IPS-15b (cell line): Measurements from ENCODE around the gene INCA1.
A peak's percentile ranks its signal among the peaks of the same experiment; 100 is the strongest.

Experiments
- H3K27me3 ChIP-seq: one replicate; pipeline ENCODE4 v1.6.1; 2013; ENCODE audit warnings: low read length; ENCODE audit not compliant: control insufficient read depth, insufficient read depth
- H3K36me3 ChIP-seq: one replicate; pipeline ENCODE4 v1.6.1; 2013; ENCODE audit warnings: low read length; ENCODE audit not compliant: control insufficient read depth, insufficient read depth
- H3K4me1 ChIP-seq: one replicate; pipeline ENCODE4 v1.6.1; 2013; ENCODE audit warnings: mild to moderate bottlenecking, low read length; ENCODE audit not compliant: control insufficient read depth, insufficient read depth
- H3K4me3 ChIP-seq: one replicate; pipeline ENCODE4 v1.5.1; 2013; ENCODE audit warnings: low read depth, low read length
- H3K9ac ChIP-seq: one replicate; pipeline ENCODE4 v1.6.1; 2013; ENCODE audit warnings: low read depth, mild to moderate bottlenecking, low read length
- H3K9me3 ChIP-seq: one replicate; pipeline ENCODE4 v1.6.1; 2013; ENCODE audit warnings: mild to moderate bottlenecking, low read length; ENCODE audit not compliant: control insufficient read depth, insufficient read depth

INCA1 gene

DNA sequence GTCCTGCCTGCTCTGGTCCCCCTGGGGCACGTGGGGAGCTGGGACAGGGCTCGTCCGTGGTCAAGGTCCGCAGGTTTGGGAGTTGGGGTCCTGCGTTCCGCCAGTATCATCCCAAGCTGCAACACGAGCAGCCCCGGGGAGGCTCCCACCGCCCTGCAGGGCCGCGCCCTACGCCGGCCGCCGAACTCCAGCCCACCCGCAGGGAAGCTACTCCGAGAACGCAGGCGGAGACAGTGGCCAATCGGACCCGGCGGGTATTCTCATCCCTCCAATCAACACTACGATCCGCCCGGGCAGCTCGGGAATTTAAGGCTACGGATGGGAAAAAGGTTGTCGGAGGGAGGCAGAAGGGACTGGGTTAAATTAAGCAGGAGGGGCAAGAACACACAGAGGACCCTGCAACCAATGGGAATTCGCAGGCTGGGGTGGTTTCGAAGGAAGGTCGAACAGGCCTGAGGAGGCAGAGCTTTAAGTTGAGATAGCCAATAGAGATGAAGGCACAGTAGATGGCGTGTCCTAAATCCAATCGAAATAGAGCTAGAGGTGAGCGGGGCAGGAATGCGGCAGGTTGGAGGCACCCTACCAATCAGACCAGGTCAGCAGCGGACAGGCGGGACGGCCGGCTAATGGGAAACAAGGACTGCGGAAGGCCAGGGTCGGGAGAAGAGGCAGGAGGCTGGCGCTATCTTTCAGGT lies 30.3 kb downstream of the INCA1 start:
- Histone ChIP-seq H3K36me3 (peaks cover 8% of the 10 kb centered on the region), H3K4me3 (peak overlapping the region; percentile 97), H3K9me3 (no peaks in the 10 kb centered on the region), H3K4me1 (peaks cover 8% of the 10 kb centered on the region), H3K9ac (peak overlapping the region; percentile 90), H3K27me3 (no peaks in the 10 kb centered on the region)

DNA sequence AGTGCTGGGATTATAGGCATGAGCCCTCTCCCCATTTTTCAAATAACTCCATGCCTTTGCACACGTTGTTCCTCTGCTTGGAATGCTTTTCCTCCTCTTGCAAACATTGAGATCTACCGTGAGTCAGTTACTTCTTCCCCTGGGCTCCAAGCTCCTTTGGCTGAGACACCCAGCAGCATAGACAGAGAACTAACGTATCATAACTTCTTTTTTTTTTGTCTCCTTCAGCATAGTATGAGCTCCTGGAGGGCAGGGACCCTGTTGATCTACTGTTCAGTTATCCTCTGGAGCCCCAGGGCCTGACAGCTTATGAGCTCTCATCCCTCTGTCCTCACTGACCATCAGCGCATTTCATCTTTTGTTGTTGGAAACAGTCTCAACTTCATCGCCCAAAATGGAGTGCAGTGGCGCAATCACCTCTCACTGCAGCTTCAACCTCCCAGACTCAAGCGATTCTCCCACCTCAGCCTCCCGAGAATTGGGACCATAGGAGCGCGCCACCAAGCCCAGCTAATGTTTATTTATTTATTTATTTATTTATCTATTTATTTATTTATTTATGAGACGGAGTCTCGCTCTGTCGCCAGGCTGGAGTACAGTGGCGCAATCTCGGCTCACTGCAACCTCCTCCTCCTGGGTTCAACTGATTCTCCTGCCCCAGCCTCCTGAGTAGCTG lies 31.9 kb downstream of the INCA1 start:
- Histone ChIP-seq H3K9me3 (no peaks in the 10 kb centered on the region), H3K9ac (no peak overlapping the region), H3K27me3 (no peaks in the 10 kb centered on the region), H3K36me3 (peaks cover 8% of the 10 kb centered on the region), H3K4me3 (no peak overlapping the region), H3K4me1 (peaks cover 10% of the 10 kb centered on the region)

DNA sequence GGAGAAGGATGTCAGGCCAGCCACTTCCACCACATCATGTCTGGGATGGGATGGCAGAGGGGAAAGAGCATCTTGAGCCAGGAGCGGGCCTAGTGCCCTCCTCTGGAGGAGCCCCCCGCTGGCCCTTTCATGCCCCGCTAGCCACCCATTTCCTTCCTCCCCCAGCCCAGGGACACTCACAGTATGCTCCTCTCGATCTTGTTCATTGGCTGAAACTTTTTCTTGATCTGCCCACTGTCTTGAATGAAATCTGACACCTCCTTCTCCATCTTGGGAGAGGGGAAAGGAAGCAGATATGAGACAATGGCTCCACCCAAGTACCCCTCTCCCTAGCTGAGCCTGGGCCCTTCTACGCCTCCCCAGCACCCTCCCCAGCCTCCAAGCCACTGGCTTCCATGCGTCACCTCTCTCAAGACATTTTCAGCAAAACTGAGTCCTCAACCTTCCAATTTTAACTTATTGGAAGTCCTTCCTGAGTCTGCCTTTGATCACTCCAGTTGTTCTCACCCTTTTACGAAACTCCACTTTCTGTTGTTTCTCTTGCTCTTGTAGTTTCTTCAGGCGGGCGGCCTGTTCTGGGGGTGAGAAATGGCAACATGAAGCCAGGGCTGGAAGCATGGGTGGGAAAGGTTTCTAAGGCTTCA lies 36.9 kb downstream of the INCA1 start:
- Histone ChIP-seq H3K9me3 (no peaks in the 10 kb centered on the region), H3K4me1 (peaks cover 7% of the 10 kb centered on the region), H3K36me3 (peaks cover 10% of the 10 kb centered on the region), H3K27me3 (no peaks in the 10 kb centered on the region), H3K4me3 (no peak overlapping the region), H3K9ac (peak overlapping the region; percentile 16)

DNA sequence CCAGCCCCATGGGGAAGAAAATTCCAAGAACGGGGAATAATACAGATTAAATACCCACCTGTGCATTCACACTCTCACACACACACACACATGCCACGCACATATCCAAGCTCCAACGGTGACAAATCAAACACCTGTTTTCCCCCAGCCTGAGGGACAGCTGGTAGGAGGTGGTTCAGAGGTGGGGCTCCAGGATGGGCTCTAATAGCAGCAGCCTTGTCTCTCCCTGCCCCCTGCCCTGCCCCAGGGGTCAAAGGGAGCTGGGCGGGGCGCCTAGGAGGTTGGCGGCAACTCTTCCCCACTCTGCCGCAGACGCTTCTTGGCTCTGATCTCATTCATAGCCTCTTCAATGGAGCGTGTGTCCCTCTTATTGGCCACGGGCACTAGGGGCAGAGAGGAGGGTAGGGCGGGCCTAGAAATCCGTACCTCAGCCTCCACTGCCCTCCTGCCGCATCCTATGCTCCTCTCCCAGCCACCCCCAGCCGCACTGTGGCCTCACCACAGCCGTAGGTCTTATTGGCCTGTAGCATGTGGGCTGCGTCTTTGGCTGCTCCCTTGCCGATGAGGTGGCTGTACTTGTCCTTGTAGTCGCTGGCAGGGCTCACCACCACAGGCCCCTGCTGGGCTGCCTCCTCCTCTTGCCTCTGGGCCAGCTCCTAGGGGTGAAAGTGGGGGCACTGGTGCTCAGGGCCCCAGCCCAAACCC lies 37.9 kb downstream of the INCA1 start:
- Histone ChIP-seq H3K36me3 (peaks cover 10% of the 10 kb centered on the region), H3K4me1 (peaks cover 7% of the 10 kb centered on the region), H3K27me3 (no peaks in the 10 kb centered on the region), H3K9ac (peak overlapping the region; percentile 16), H3K9me3 (no peaks in the 10 kb centered on the region), H3K4me3 (no peak overlapping the region)

DNA sequence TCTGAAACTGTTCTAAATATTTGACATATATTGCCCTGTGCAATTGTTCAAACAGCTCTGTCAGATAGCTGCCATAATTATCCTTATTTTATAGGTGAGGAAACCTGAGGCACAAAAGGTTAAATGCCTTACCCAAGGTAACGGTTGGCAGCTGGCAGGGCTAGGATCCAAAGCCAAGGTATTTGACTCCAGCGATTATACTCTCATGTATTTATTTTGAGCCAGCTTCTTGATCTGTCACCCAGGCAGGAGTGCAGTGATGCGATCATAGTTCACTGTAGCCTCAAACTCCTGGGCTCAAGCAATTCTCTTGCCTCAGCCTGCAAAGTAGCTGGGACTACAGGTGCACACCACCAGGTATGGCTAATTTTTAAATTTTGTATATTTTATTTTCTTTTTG lies 39.2 kb downstream of the INCA1 start:
- peaks cover 7% of the 10 kb centered on the region for H3K4me1 ChIP-seq
- no peak overlapping the region for H3K4me3 ChIP-seq
- H3K27me3 ChIP-seq: no peaks in the 10 kb centered on the region
- H3K9ac ChIP-seq: no peak overlapping the region
- no peaks in the 10 kb centered on the region for H3K9me3 ChIP-seq
- peaks cover 10% of the 10 kb centered on the region for H3K36me3 ChIP-seq

DNA sequence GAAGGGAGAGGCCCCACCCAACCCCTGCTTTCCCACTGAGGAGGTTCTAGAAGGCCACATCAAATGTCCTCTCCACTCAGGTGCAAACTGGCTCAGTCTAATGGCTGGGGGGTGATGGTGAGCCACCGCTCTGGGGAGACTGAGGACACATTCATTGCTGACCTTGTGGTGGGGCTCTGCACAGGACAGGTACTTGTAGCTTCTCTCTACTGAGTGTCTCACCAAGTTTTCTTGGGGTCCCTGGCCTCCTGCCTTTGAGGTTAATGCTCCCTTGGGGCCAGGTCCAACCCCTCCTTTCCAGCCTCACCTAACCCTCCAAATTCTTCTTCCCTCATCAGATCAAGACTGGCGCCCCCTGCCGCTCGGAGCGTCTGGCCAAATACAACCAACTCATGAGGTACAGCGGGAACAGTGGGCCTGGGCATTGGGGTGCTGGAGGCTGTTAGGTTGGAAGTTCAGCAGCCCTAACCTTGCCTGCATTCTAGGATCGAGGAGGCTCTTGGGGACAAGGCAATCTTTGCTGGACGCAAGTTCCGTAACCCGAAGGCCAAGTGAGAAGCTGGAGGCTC lies 40.7 kb downstream of the INCA1 start:
- H3K4me1 ChIP-seq: peaks cover 11% of the 10 kb centered on the region
- H3K9me3 ChIP-seq: no peaks in the 10 kb centered on the region
- no peak overlapping the region for H3K9ac ChIP-seq
- peaks cover 10% of the 10 kb centered on the region for H3K36me3 ChIP-seq
- no peaks in the 10 kb centered on the region for H3K27me3 ChIP-seq
- no peak overlapping the region for H3K4me3 ChIP-seq

DNA sequence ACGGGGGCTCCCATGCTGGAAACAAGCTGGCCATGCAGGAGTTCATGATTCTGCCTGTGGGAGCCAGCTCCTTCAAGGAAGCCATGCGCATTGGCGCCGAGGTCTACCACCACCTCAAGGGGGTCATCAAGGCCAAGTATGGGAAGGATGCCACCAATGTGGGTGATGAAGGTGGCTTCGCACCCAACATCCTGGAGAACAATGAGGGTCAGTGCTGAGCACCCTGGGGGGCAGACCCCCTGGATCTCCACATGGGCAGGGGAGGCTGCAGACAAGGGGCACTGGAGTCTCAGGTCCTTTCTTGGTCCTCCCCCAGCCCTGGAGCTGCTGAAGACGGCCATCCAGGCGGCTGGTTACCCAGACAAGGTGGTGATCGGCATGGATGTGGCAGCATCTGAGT lies 42.2 kb downstream of the INCA1 start:
- Histone ChIP-seq H3K4me1 (peaks cover 12% of the 10 kb centered on the region), H3K9me3 (no peaks in the 10 kb centered on the region), H3K4me3 (no peak overlapping the region), H3K9ac (no peak overlapping the region), H3K27me3 (no peaks in the 10 kb centered on the region), H3K36me3 (peaks cover 10% of the 10 kb centered on the region)

DNA sequence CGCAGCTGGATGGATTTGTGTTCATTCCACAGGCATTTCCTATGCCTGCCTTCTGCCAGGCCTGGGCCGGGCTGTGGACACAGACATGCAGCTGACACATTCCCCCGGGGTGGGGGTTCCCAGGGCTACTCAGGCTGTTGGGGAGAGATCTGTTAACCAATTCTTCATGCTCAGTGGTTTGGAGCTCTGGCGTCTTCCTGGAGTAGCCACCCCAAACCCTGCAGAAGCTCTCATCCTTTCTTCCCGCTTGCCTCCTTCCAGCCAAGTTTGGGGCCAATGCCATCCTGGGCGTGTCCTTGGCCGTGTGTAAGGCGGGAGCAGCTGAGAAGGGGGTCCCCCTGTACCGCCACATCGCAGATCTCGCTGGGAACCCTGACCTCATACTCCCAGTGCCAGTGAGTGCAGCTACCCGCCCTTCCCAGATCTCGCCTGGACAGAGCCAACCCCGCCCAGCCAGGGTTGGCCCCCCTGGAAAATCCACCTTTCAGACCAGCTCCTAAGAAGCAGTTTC lies 43.8 kb downstream of the INCA1 start:
- H3K9ac ChIP-seq: no peak overlapping the region
- no peaks in the 10 kb centered on the region for H3K27me3 ChIP-seq
- peaks cover 3% of the 10 kb centered on the region for H3K36me3 ChIP-seq
- no peaks in the 10 kb centered on the region for H3K9me3 ChIP-seq
- no peak overlapping the region for H3K4me3 ChIP-seq
- H3K4me1 ChIP-seq: peaks cover 9% of the 10 kb centered on the region

DNA sequence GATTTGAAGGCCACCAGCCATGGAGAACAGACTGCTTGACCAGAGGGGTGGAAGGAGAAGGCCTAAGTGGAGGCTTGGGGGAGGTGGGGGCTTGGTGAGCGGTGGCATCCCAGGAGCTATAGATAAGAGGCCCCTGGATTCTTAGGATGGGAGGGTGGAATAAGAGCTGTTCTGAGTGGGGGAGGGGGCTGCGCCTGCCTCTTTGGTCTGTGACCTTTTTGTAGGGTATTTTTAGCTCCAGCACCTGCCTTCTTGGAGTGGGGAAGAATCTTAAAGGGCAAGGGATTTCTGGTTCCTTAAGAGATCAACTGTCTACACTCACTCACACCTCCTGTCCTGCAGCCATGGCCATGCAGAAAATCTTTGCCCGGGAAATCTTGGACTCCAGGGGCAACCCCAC lies 45.8 kb downstream of the INCA1 start:
- peaks cover 9% of the 10 kb centered on the region for H3K4me1 ChIP-seq
- no peaks in the 10 kb centered on the region for H3K9me3 ChIP-seq
- no peaks in the 10 kb centered on the region for H3K27me3 ChIP-seq
- peak overlapping the region; percentile 62 for H3K9ac ChIP-seq
- peak overlapping the region; percentile 81 for H3K4me3 ChIP-seq
- peaks cover 11% of the 10 kb centered on the region for H3K36me3 ChIP-seq

DNA sequence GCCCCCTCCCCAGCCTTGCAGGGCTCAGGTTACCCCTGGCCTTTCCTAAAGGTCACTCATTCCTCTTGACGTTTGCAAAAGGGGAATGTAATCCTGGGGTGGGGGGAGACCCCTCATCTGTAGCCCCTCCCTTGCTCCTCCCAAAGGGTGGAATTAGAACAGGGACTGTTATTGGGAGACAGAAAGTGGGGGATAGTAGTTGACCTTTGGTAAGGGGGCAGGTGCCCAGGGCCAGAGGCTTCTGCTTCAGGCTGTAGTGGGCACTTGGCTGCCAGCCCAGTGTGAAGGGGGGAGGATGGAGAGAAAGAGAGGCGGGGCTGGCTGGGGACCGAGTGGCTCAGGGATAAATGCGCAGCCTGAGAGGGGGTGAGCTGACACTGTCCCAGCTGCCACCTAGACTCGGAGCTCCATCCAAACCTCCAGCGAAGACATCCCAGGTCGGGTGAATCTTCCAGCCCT lies 46.5 kb downstream of the INCA1 start, which contains the start of gene ENO3:
Gene ENO3, plus strand, starts transcription at position 374 of the 459 bp plus-strand sequence. CDS start 711 bp downstream, outside the sequence.
- Histone ChIP-seq H3K4me3 (peak within 1 kb of the TSS; percentile 81), H3K27me3 (no peaks in the 10 kb centered on the region), H3K4me1 (peaks cover 13% of the 10 kb centered on the region), H3K36me3 (peaks cover 15% of the 10 kb centered on the region), H3K9ac (peak within 1 kb of the TSS; percentile 88), H3K9me3 (no peaks in the 10 kb centered on the region)
